ENCODE data around the gene TFB2M.
"Not testable (repeated sequence)": the region's sequence is repeated elsewhere in the genome, so short reads cannot be mapped to it uniquely, and the experiment has no call there.

The TFB2M gene, protein sequence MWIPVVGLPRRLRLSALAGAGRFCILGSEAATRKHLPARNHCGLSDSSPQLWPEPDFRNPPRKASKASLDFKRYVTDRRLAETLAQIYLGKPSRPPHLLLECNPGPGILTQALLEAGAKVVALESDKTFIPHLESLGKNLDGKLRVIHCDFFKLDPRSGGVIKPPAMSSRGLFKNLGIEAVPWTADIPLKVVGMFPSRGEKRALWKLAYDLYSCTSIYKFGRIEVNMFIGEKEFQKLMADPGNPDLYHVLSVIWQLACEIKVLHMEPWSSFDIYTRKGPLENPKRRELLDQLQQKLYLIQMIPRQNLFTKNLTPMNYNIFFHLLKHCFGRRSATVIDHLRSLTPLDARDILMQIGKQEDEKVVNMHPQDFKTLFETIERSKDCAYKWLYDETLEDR

DNA sequence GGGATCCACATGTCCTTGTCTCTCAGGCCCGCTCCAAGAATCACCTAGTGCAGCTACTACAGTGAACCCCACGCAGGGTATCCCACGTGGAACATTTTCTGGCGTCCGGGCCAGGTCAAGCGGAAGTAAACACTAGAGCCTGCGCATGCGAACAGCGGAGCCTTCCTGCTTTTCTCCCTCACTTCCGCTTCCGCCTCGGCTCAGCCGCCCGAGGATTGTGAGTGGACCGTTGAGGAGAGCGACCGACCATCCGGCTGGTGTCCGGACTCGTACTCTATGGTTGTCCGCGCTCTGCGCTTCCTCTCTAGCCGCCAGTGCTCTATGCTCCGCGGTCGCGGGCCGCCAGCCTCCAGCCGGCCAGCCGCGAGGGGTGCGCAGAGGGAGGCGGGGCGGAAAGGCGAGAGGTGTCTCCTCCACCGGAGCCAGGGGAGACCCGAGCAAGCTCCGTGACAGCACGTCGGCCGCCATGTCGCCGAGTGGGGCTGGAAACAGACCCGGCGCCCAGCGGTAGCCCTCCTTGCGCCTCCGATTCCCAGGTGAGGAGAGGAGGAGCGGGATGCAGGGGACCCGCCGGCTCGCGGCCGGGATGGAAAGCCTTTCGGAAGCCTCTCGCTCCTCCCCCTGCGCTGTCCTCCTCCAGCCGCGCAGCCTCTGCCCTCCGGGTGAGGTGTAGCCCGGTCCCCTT lies at the start of gene TFB2M, which contains the start of gene CNST:
TFB2M (minus strand) TSS at position 134 of the 685 bp plus-strand sequence; CDS start at position 11, 123 bp downstream.
CNST (plus strand) TSS at position 329 of the 685 bp plus-strand sequence. CDS start 25,107 bp downstream, outside the sequence.
- DNase-seq, result peak; percentile 98

DNA sequence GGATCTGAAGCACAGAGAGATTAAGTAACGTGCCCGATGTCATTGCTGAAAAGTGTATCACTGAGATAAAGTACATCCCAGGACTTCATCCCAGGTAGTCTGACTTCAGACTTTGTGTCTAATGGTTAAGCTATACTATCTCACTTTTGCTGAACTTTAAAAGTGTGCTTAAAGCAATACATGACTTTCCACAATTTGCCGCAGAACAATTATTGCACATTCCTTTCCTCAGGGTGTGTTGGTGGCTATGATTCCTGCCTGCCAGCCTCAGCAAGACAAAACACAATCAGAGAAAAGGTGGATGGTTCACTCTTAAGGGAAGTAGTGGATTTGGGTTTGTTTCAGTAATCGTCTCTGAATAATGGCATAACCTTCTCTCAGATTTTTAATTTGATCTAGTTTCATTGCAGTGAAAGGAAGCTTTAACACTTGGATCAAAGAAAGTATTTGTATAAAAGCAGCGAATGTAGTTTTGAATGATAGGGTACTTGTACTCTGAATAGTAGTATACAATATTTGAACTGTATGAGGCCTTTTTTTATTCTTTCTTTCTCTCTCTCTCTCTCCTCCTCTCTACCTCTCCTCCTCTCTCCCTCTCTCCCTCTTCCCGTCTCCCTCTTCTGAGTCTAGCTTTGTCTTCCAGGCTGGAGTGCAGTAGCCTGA lies 47.2 kb upstream of the TFB2M start:
- DNase-seq, result no peak

DNA sequence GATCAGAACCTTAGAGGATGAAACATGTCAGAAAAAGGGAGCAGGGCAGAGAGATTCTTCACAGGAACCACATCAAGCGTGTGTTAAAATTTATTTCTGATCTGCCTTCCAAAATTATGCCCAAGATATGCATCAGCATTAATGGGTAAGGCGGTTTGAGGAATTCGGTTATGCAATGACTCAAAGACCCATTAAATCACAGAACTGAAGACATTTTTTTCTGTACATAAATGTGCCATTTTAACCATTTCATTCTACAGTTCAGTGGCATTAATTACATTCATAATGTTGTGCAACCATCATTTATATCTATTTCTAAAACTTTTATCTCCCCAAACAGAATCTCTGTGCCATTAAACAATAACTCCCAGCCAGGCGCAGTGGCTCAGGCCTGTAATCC lies 43.6 kb upstream of the TFB2M start:
- DNase-seq, result no peak

DNA sequence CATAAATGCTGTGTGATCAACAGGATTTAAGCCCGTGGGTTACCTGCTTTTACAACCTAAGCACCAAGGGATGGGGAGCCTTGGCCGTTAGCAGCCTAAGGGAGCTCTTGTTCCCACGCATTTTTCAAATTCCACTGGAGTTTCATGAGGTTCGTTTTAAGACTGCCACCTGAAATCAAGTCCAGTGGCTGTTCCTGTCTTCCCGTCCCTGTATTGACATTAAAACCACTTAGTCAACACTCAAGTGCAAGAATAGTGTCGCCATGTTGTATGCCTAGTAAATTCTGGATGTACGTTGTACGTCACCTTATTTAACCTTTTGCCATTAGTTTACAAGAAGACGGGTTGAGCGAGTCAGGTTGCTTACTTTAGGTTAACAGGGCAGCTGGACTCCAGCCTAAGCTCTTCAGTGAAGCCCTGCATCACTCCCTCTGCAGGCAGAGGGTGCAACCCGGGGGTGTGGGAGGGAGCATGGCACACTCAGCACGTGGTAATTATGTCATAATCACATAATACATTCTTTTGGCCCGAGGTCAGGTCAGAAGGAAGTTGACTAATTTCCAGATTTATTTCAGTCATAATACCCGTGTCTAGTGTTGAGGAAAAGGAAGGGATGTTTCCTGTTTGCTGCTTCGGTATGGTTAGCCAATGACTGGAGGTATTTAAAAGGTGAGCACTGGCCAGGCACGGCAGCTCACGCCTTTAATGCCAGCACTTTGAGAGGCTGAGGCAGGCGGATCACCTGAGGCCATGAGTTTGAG lies 42.7 kb upstream of the TFB2M start:
- DNase-seq, result no peak

DNA sequence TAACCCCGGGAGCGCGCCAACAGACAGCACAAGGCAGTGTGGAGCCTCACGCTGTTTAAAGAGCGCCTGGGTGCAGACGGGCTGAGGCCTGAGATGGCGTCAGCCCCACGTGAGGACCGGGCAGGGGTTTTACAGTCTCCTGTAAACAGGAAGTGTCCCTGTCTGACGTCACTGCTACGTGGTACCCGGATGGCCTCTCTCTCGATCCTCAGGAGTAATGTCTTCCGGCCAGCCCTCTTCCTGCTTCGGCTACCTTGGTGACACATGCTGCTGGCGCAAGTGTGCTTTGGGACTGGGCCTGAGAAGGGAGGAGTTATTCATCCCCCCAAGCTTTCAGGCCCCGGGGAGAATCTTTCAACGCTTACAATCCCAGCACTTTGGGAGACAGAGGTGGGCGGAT lies 41.4 kb upstream of the TFB2M start:
- DNase-seq, result no peak

DNA sequence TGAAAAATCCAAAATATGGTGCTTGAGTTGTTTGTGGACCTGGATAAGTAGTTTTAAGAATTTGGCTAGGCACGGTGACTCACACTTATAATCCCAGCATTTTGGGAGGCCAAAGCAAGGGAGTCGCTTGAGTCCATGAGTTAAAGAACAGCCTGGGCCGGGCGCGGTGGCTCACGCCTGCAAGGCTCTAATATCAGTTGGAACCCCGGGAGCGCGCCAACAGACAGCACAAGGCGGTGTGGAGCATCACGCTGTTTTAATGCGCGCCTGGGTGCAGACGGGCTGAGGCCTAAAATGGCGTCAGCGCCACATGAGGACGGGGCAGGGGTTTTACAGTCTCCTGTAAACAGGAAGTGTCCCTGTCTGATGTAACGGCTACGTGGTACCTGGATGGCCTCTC lies 39.2 kb upstream of the TFB2M start:
- DNase-seq, result not testable (repeated sequence)

DNA sequence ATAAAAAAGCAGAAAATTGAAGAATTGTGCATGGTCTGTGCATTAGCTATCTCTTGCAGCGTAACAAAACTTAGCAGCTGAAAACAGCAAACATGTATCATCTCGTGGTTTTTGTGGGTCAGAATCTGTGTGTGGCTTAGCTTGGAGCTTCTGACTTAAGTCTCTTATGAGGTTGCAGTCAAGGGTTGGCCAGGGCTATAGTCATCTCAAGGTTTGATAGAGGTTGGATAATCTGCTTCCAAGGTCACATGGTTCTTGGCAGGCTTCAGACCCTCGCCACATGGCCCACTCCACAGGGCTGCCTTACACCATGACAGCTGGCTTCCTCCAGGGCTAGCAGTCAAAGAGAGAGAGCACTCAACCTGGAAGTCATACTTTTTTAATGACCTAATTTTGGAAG lies 36.1 kb upstream of the TFB2M start:
- no peak for DNase-seq

DNA sequence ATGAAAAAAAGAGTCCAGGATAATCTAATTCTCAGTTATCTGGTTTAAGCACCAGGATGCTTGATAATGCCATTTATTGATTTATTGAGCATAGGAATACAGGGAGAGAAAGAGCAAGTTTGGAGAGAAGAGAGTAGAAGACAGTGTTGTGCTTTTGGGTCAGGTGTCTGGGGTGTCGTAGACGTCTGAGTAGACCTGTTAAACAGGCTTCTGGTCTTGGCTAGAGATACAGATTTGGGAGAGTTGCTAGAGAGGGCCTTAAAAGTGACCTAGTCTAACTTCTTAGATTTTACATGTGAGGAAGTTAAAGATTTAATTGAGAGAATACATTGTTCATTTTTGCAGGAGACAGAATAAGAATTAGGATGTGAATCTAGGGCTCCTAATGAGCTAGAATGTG lies 34.5 kb upstream of the TFB2M start:
- no peak for DNase-seq

DNA sequence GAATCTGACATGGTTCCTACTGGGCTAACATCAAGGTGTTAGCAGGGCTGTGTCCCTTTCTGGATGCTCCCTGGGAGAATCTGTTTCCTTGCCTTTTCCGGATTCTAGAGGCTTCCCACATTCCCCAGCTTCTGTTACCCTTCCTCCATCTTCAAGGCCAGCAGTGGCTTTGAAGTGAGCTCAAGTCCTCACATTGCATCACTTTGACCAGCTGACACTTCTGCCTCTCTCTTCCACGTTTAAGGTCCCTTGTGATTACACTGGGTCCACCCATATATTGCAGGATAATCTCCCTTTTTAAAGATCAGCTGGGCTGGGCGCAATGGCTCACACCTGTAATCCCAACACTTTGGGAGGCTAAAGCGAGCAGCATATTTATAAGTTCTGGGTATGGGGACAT lies 33.3 kb upstream of the TFB2M start:
- no peak for DNase-seq

DNA sequence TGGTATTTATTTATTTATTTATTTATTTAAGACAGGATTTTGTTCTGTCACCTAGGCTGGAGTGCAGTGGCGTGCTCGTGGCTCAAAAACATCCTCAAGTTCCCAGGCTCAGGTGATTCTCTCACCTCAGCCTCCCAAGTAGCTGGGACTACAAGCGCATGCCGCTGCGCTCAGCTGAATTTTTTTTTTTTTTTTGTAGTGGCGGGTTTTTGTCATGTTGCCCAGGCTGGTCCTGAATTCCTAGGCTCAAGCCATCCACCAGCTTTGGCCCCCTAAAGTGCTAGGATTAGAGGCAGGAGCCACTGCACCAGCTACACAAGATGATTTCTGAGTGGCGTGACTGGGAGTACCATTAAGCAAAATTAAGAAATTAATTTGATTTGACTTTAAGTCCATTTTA lies 31.9 kb upstream of the TFB2M start:
- DNase-seq, result no peak

DNA sequence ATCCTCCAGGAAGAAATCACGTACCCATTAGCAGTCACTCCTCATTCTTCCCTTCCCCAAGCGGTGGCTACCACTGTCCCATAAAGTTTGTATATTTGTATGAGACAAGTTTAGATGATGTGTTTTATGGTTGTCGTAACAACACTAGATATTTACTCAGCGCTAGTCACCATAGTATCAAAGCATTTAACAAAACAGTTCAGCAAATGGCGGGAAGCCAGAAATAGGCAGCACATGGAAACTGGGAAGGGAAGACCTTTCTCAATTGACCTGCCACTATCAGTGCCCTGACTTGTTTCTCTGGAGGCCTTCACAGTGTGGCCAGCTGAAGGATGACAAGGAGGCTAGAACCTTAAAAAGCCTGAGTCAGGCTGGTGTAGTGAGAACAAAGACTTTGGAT lies 31.3 kb upstream of the TFB2M start:
- no peak for DNase-seq

DNA sequence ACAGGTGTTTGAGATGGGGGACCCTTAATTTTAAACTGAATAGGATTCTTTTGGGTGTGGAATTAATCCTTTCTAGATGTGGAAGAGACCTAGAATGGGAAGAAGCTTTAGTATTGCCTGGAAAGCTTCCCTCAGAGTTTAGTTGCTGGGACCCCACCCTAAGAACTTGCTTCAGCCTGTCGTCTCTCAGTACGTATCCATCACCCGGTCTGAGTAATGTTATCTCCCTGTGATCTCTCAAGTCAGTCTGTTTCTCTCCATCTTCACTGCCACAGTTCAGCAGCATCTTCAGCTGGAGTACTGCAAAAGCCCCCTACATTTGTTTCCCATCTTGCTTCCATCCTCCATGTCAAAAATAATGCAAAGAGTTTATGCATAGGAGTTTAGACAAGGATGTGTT lies 29.1 kb upstream of the TFB2M start:
- no peak for DNase-seq

DNA sequence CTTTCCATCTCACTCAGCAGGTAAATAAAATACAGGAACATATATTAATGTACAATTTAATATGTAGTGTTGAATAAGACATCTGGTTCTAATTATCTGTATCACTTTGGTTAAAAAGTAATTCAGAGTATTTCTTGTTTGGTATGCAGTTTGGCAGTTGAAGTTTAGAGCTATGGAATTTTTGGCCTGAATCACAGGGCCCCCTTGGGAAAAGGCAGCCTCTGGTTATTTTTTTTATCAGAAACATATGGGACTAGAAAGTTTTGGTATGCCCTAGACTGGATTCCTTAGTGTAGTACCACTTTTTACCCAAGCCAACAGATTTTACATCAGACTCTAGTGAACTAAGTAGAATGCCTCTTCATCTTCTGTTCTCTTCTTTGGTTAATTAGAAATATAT lies 26.6 kb upstream of the TFB2M start:
- no peak for DNase-seq

DNA sequence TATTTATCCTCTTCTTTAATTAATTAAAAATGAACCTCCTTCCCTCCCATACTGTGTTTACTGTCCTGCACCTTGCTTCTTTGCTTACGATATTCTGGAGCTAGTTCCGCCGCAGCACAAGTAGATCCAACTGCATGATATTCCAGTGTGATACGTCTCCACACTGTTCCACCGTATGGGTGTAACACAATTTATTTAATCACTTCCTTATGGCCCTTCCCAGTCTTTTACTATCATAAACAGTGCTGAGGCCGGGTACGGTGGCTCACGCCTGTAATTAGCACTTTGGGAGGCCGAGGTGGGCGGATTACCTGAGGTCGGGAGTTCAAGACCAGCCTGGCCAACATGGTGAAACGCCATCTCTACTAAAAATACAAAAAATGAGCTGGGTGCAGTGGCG lies 25.9 kb upstream of the TFB2M start:
- DNase-seq, result no peak

DNA sequence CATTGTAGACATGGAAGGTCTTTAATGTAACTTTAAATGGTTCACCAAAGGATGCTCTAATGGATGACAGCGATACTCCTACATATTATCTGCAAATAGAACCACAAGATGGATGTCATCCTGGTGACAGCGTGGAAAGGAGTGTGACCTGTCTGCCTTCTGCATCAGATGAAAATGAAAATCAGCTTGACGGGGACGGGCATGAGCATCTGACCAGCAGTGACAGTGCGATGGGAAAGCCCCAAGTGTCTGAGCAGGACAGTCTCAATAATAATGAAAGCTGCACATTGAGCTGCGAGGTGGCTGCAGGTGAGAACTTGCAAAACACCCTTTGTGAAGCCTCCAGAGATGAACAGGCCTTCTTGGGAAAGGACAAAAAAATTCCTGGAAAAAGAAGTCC lies 25.4 kb upstream of the TFB2M start:
- no peak for DNase-seq

DNA sequence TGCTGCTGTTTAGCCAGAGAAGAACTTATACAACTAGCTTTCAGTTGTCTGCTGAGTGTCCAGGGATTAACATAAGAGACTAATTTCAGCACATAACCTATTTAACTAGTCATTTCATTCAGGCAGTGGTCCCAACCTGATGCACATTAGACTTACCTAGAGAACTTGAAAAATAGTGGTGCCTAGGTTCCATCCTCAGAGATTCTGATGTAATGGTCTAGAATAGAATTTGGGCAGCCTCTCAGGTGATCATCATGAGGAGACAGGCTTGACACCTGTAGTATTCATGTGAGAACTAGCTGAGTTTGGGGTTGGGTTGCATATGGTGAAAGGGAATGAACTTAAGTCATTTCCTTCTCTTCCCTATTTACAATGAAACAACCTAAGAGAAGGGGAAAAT lies 25.0 kb upstream of the TFB2M start:
- DNase-seq, result no peak

DNA sequence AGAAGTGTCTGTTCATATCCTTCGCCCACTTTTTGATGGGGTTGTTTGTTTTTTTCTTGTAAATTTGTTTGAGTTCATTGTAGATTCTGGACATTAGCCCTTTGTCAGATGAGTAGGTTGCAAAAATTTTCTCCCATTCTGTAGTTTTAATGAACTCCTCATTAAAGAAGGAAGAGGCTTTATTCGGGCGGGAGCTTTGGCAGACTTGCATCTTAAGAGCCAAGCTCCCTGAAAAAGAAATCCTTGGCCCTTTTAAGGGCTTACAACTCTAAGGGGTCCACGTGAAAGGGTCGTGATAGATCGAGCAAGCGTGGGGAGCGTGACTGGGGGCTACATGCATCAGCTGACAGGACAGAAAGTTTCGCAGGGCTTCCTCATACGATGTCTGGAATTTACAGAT lies 23.9 kb upstream of the TFB2M start:
- DNase-seq, result not testable (repeated sequence)

DNA sequence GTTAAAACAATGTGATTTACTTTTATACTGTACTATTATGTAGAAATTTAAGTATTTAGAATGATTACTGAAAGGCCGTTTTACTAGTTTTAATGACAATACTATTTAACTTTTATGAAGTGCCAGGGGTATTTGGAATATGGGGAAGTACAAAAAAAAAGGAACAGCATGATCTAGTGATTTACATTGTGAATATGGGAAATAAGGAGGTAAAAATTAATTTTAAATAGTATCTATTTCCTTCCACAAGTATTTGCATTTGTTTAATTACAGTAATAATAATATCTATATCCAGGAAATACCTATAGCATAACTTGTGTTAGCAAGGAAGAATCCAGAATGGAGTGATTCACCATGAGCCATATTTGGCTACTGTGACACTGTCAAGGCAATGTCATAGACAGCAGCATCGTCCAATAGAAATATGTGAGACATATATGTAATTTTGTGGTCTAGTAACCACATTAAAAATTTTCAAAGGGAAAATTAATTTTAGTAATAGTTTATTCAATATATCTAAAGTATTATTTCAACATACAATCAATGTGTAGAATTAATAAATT lies 22.2 kb upstream of the TFB2M start:
- DNase-seq, result no peak

DNA sequence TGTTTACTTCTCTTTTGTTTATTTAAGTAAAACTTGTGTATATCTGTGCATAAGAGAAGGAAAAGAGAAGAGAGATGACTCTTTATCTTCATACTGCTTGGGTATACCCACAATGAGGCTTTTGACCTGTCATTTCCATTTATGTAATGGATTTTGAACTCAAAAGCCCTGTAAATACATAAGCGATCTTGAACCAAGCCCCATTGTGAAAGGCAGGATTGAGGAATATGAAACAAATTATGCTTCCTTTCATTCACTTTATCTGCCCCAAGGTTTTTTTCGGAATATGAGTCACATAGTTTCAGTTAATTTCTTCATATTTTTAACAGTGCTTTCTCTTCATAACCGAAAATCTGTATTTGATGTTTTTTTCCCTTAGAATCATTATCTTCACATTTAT lies 21.5 kb upstream of the TFB2M start:
- DNase-seq, result no peak

DNA sequence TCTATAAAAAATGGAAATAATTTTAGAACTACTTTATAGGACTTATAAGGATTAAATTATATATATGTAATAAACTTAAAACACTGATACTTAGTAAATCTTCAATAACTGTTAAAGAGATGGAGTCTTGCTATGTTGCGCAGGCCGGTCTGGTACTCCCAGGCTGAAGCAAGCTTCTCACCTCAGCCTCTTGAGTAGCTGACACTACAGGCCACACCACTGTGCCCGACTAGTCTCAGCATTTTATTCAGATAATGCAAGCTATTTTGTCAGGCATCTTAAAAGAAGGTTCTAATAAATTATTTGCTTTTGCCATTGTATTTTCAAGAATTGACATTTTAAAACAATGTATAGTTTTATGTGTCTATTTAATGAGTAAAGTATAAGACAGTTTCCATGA lies 21.0 kb upstream of the TFB2M start:
- no peak for DNase-seq

DNA sequence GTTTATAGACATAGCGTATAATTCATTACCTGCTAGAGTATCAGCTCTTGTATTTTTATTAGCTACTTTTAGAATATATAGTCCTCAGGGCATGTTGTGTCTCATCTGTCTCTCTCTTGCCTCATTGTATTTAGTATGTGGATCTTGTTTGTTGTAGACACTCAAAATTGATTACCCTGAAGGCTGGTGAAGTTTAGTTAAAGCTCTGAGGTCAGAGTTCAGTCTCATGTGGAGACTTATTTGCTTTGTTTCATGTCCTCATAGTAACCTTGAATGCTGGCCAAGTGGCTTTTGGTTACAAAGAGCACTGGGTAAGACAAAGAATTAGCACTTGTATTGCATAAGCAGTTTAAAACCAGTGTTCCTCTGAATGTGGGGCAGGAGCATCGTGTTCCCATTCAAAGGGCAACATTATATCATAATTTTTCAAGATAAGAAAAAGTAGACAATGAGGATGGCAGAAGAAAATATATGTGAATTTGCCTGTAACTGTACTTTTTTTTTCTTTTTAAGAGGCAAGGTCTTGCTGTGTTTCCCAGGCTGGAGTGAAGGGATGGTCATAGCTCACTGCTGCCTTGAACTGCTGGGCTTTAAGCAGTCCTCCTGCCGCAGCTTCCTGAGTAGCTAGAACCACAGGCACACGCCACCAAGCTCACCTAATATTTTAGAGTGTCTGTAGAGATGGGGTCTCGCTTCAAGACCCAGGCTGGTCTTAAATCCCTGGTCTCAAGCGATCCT lies 17.6 kb upstream of the TFB2M start:
- DNase-seq, result no peak

DNA sequence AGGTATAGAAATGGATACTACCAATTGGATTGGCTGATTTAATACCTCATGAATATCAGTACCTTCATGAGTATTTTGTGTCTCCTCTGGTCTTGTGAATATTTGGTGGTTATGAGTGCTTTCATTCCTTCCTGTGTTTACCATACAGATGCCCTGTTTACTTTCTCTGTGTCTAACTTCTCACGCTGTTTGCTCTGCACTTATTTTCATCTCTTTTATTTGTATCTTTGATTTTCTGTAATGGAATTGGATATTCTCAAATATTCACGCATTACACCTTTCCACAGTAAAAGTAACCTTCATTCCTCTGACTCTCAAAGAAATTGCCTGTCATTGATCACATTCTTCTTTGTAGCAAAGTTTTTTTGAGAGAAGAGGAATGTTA lies 17.0 kb upstream of the TFB2M start:
- DNase-seq, result no peak
